ENCODE results near the gene SERTM2. TPM values are rescaled to one million over a fixed set of nuclear protein-coding genes. Genes with fewer than 3 reads are reported as not detected.

The SERTM2 gene
- total and polyA plus RNA-seq, 2 of the 8 experiments (the other 6 are each of a cell fraction or from before 2014, with no cell fraction given) = 0.45 to 0.58 TPM

DNA sequence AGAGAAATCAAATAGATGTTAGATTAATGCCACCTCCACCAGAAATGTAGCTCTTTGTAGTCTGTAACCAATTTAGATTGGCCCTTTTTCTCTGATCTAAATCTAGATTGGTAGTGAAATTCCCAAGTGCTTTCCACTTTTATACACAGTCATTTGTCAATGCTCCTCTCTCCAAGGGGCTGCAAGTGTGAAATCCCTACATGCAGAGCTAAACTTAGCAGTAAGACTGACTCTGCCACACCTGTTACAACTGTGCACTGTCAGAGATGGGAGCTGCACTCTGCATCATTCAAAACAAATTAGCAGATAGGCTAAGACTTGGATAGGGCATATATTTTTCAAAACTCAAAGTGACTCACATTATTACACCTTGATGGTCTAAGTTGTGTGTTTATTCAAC is 9.1 kb downstream of the SERTM2 start:
- no peak for FAIRE-seq
- ChIA-PET CTCF (ENCODE audit: partially characterized antibody) (interaction anchor here (0.6 kb wide), 1 partner anchor 677 kb away, joined by 3 read pairs; no protein-coding TSS in a partner anchor), POLR2A (ENCODE audit: partially characterized antibody) (interaction anchor here (0.6 kb wide), 1 partner anchor 1777 kb away, joined by 3 read pairs; no protein-coding TSS in a partner anchor)
- no peaks in the 10 kb centered on the region for H3K23me2 ChIP-seq (ENCODE audit: low read depth, low read length)
- DNase-seq (ENCODE audit: low read depth in 1 of 2, low spot score in 2 of 2) = no peak
- no peak overlapping the region for H3K4me2 ChIP-seq (ENCODE audit: insufficient read depth in 1 of 2, low read depth in 2 of 2, low read length in 2 of 2)
- no peak overlapping the region for H3K27ac ChIP-seq (ENCODE audit: low read depth, low read length)
- no peak overlapping the region for H3K4ac ChIP-seq (replicated peaks; ENCODE audit: insufficient read length, low read depth, low read length)
- H3K14ac ChIP-seq (ENCODE audit: insufficient read length) = no peak overlapping the region
- no peaks in the 10 kb centered on the region for H3K36me3 ChIP-seq (ENCODE audit: control insufficient read depth in 2 of 4, insufficient read depth in 4 of 4, low read length in 3 of 4)
- H3K9me3 ChIP-seq (ENCODE audit: insufficient read depth in 2 of 2, low read depth in 1 of 2, low read length in 1 of 2) = no peaks in the 10 kb centered on the region
- no peaks in the 10 kb centered on the region for H3K79me2 ChIP-seq (ENCODE audit: control insufficient read depth in 1 of 2, insufficient read depth in 2 of 2, low read length in 2 of 2)
- no peaks in the 10 kb centered on the region for H4K20me1 ChIP-seq (replicated peaks in 1 of 2; ENCODE audit: control insufficient read depth in 1 of 2, insufficient read depth in 2 of 2, low read length in 2 of 2)
- no peak overlapping the region for H2BK120ac ChIP-seq (replicated peaks; ENCODE audit: low read depth, low read length)
- H3K56ac ChIP-seq (replicated peaks; ENCODE audit: insufficient read length, low read depth, low read length) = no peak overlapping the region
- no peak overlapping the region for H2AFZ ChIP-seq (ENCODE audit: low read length)
- no peak overlapping the region for H4K91ac ChIP-seq (replicated peaks; ENCODE audit: insufficient read length, low read length)
- H3K4me1 ChIP-seq (replicated peaks in 1 of 4; ENCODE audit: control insufficient read depth in 3 of 4, insufficient read depth in 4 of 4, low read length in 3 of 4) = peaks cover 0 to 3% (median 0%) of the 10 kb centered on the region in 4 experiments; a peak in 2 of 7 replicates
- no peaks in the 10 kb centered on the region for H3K79me1 ChIP-seq (ENCODE audit: low read depth, low read length)
- TF ChIP-seq BRCA1 (IDR thresholded peaks at IDR 0.05; ENCODE audit: low read depth, low read length) = no peak
- TF ChIP-seq SP1 (IDR thresholded peaks at IDR 0.05; ENCODE audit: low read depth, low read length) = no peak
- H3K18ac ChIP-seq (ENCODE audit: extremely low read depth, low read length) = peak overlapping the region; percentile 17; the same call in 1 of the 2 replicates
- no peak overlapping the region for H4K5ac ChIP-seq (ENCODE audit: insufficient read length, low read depth, low read length)
- H4K8ac ChIP-seq (ENCODE audit: extremely low read depth, insufficient read depth, low read length) = no peak overlapping the region
- no peak overlapping the region for H2BK15ac ChIP-seq (ENCODE audit: low read length)
- H2BK20ac ChIP-seq (ENCODE audit: low read length) = no peak overlapping the region
- H3K9ac ChIP-seq (replicated peaks in 1 of 4; ENCODE audit: extremely low read depth in 1 of 4, low read depth in 3 of 4, low read length in 3 of 4) = no peak overlapping the region
- H2BK12ac ChIP-seq (ENCODE audit: low read depth, low read length) = no peak overlapping the region
- H3K23ac ChIP-seq (ENCODE audit: insufficient read length) = no peak overlapping the region
- H3K4me3 ChIP-seq (ENCODE audit: extremely low read depth in 1 of 4, insufficient read depth in 2 of 4, low read depth in 3 of 4, low read length in 4 of 4) = no peak overlapping the region
- no peaks in the 10 kb centered on the region for H3K27me3 ChIP-seq (replicated peaks in 1 of 4; ENCODE audit: control insufficient read depth in 3 of 4, extremely low read depth in 1 of 4, insufficient read depth in 3 of 4, low read length in 3 of 4)
- H2AK5ac ChIP-seq (ENCODE audit: low read depth, low read length) = no peak overlapping the region
- H2BK5ac ChIP-seq (ENCODE audit: low read depth, low read length) = no peak overlapping the region
